Measurements from ENCODE around the gene KCNJ6.

DNA sequence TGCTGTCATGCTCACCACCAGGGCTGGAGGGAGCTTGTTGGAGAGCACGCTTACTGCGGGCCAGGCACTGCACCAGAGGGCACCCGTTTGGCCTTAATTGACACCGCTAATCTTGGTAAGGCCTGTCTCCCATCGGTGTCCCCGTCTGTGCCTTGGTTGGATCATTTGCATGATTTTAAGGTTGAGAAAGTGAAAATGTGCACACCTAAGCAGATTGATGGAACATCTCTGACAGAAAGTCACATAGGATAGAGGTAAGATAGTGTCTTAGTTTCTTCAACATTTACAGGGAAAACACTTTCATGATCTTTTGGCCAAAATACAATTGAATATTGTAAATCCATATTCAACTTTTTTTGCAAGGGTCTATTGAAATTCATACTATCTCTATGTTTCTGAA, 255.5 kb downstream of the KCNJ6 start:
- TF ChIP-seq POLR2A (IDR thresholded peaks at IDR 0.05; ENCODE audit: low read length) (no peak), GATA1 (IDR thresholded peaks at IDR 0.05; ENCODE audit: low read depth, low read length) (no peak)

Measured in erythroblast (primary cell).